ENCODE data around the gene FAM50B.
"Not testable (repeated sequence)": the region's sequence is repeated elsewhere in the genome, so short reads cannot be mapped to it uniquely, and the experiment has no call there.

Gene FAM50B

DNA sequence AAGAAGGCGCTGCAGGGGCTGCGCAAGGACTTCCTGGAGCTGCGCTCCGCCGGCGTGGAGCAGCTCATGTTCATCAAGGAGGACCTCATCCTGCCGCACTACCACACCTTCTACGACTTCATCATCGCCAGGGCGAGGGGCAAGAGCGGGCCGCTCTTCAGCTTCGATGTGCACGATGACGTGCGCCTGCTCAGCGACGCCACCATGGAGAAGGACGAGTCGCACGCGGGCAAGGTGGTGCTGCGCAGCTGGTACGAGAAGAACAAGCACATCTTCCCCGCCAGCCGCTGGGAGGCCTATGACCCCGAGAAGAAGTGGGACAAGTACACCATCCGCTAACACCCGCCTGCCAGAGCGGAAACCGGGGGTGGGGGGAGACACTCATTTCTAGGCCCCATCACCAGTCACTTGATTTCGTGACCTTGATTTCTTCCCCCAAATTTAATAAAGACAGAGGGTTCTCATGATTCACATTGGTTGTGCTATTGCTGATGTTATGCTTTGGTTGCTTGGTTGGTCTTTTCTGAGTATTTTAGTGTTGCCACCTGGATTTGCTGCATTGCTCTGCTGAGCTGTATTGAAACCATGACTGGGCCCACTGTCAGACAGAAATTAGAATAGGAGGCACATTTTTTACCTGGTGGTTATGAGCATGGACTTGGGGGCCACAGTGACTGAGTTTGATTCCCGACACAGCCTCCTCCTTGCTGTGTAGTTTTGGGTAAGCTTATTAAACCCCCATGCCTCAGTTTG lies 1.5 kb downstream of the FAM50B start:
- DNase-seq: peak; percentile 78

DNA sequence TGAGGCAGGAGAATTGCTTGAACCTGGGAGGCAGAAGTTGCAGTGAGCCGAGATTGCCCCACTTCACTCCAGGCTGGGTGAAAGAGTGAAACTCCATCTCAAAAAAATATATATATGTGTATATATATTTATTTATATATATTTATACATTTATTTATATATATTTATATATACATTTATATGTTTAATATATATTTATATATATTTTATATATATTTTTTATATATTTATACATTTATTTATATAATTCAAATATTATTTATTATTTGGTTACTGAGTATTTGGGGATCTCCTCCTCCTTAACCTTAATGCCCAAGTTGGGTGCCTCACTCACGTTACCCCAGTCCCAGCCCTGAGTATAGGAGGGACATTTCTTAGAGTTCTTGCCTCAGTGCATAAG lies 2.7 kb downstream of the FAM50B start:
- DNase-seq: no peak

DNA sequence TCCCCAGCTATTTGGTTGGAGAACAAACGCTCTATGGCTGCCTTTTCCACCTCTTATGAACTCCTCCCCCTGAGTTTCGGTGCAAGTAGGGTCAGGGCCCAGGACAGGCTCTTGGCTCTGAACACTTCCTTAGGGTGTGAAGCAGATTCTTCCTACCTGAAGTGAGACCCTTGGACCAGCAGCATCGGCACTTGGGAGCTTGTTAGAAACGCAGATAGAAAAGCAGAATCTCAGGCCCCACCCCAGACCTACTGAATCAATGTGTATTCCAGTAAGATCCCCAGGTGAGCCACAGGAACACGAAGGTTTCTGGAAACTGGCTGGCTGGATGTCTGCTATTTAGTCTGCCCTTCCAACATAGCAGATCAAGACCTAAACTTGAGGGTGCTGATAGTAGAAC lies 3.2 kb downstream of the FAM50B start:
- no peak for DNase-seq

DNA sequence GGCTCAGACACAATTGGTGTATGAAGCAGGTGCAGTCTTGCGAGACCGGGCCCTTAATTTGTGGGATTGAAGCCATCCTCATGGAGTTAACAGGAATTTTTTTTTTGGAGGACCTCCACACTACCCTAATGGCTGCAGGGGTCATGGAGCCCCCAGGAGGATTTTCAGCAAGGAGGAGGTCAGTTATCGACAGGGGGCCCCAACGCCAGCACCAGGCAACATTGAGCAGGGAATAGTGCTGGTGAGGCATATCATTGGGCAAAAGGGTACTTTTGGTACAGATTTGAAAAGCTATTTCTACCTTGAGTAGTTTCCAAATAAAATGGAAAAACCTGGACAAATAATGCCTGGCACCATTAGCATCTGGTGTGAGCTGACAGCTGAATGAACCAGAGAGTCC lies 6.7 kb downstream of the FAM50B start:
- DNase-seq: no peak

DNA sequence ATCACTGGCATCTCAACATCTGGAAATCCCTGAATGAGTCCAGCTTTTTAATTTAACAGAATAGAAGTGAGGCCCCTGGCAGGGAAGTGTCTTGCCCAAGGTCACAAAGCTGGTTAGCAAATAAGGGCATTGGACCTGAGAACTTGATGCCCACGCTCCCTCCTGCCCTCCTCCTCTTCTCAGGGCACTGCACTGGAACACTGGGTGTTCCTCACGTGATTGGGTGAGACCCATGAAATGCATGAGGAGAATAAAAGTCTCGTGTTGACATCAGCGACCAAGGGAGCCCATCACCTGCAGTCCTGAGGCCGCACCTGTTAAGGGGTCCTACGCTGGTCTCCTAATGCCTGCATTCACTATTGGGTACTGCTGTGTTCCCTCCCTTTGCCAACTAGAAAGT lies 7.4 kb downstream of the FAM50B start:
- no peak for DNase-seq

DNA sequence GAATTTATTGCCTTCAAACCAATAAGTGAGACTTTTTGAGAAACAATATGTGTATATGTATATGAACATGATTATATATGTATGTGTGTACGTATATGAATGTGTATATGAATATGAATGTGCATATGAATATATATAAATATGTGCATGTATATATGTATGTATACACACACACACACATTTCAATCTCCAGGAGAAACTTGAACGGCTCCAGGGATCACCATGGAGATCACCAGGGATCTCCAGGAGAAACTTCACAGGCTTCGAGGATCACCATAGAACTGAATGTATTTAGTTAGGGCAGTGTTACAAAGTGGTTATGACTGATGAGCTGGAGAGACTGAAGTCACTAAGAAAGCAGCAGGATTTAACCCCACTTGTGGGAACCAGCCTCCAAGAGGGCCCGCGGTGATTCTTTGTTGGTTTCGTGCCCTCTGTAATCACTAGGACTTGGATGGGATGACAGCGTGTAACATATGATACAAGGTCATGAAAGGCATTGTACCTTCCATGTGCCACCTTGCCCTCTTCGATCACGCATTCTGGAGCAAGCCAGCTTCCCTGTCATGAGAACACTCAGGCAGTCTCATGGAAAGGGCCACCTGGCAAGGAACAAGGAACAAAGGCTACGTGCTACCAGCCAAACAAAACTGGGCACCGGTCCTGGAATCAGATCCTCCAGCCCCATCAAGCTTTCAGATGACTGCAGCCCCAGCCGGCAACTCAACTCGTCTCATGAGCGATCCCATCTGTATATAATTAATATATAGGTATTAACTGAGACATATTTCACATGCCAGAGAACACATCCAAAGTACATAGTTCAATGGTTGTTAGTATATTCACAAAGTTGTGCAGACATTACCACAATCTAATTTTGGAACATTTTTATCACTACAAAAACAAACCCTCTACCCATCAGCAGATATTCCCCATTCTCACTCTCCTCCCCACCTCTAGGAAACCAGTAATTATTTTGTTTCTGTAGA lies 8.6 kb downstream of the FAM50B start:
- no peak for DNase-seq

DNA sequence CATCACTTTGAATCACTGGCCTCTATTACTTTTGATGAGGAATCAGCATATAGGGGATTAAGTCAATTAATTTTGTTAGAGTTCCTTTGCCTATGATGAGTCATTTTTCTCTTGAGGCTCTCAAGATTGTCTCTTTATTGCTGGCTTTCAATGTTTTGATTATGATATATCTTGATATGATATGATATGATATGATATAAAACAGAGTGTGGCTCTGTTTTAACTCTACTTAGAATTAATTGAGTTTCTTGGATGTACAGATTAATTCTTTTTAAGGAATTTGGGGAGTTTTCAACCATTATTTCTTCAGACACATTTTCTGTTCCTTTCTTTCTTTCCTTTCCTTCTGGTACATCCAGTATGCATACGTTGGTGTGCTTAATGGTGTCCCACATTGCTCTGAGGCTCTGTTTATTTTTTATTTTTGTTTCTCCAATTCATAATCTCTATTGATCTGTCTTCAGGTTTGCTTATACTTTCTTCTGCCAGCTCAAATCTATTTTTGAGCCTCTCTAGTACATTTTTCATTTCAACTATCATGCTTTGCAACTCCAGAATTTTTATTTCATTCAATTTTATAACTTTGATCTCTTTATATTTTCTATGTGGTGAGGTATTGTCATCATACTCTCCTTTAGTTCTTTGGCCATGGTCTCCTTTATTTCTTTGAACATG lies 10.8 kb downstream of the FAM50B start:
- DNase-seq: no peak

DNA sequence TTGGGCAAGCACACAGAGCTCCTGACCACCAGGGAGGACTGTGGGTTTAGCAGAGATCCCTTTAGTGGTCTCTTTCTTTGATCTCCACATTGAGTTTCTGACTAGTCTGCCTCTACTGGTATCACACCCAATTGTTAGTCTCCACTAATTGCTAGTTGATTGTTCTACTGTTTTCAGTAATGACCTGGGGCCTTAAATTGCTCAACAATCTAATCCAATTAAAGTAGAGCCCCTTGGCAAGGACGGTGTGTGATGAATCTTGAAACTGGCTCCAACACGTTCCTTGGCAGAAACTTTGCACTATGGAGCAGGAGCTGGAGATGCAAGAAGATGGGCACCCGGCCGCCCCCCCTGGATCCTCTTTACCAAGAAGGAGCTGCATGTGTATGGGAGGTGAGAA lies 12.3 kb downstream of the FAM50B start:
- no peak for DNase-seq

DNA sequence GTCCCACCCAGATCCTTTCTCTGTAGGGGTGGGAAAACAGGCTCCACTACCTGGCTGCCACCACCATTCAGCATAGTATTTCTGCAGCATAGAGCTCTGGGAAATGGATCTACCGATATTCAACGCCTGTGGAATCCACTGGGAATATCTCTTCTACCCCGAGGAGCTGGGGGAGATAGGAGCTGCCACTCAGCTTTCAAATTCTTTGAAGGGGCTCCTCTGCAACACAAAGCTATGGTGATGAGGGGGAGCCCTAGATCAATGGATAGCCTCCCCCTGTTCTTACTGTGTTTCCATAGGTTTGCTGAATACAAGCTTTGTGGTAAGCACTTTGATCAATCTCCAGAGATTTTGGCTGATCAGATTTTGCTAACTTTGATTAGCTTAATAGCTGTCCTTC lies 12.9 kb downstream of the FAM50B start:
- no peak for DNase-seq

DNA sequence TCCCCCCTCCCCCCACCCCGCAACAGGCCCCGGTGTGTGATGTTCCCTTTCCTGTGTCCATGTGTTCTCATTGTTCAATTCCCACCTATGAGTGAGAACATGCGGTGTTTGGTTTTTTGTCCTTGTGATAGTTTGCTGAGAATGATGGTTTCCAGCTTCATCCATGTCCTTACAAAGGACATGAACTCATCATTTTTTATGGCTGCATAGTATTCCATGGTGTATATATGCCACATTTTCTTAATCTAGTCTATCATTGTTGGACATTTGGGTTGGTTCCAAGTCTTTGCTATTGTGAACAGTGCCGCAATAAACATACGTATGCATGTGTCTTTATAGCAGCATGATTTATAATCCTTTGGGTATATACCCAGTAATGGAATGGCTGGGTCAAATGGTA lies 14.1 kb downstream of the FAM50B start:
- DNase-seq: not testable (repeated sequence)

DNA sequence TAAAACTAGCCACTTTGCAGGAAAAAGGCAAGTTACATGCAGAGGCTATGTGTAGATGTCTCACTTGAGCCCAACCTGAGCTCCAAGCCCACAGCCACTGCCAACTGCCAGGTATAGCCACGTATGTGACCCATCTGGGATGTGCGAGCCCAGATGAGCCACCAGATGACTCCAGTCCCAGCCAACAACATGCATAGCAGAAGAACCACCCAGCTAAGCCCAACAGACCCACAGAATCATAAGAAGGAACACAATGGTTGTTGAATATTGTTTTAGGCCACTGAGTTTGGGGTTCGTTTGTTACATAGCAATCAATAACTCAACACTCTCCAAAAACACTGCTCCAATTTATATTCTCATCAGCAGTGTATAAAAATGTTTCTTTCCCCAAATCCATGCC lies 16.3 kb downstream of the FAM50B start:
- no peak for DNase-seq

DNA sequence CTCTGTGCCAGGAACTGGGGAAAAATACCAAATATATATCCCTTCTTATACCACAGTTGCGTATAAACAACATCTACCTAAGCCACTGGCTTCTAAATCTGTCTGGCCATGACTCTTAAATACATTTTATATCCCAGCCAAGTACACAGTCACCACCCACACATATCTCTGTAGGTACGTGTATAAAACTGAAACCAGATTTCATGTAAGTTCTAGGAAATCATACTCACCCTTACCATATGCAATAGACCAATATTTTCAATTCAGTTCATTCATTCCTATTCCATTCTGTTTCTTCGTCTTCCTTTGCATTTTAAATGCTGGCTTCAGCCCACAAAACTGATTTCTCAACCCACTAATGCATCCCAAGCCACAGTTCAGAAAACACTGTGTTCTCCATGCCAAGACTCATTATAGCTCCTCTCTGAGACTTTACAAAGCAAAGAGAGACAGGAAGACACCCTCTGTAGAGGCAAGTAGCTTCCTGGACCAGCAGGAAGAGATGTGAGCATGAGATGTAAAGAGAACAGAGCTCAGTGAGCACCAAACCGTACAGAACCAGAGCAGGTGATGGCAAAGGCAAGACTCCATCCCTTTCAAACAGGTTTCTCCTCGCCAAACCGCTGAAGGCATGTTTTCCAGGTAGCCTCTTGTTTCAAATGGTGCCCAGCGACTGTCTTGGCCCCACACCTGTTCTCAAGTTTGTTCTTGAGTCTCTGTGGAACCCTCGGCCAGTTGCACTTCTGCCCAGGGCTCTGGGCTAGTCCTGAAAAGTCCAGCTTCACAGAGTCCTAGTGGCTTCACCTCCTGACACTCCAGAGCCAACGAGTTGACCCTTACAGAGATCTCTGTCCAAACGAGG lies 18.7 kb downstream of the FAM50B start:
- DNase-seq: no peak

DNA sequence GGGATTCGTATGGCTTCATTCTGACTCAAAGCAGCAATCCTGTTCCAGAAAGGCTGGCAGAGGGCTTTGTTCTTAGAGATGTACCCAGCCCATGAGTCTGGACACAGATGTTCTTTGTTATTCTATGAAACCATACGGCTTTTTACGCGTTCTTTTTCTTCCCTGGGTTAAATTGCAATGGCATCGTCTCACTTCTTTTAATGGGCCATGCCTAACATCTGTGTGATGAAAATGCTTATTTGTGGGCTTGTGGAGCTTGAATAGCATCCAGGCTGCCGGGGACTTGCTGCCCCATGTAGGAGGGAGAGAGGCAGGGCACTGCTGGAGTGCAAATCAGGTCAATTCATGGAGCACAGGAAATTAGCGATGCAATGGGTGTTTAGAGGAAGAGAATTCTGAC lies 19.4 kb downstream of the FAM50B start:
- DNase-seq: no peak

DNA sequence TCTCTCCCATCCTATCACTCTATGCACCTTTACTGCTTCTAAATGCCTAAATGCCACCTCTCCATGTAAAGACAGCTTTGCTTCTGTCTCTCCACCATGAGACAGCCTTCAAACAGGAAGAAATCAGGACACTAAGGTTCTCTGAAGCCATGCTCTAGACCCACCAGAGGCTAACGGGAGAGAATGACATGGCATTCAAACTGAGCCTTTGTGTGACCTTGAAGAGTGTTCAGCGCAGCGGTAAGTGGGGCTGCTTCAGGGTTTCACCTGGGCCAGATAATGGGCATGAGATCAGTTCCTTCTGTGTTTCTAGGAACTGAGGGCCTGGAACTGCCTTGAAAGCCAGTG lies 20.1 kb downstream of the FAM50B start:
- DNase-seq: no peak

DNA sequence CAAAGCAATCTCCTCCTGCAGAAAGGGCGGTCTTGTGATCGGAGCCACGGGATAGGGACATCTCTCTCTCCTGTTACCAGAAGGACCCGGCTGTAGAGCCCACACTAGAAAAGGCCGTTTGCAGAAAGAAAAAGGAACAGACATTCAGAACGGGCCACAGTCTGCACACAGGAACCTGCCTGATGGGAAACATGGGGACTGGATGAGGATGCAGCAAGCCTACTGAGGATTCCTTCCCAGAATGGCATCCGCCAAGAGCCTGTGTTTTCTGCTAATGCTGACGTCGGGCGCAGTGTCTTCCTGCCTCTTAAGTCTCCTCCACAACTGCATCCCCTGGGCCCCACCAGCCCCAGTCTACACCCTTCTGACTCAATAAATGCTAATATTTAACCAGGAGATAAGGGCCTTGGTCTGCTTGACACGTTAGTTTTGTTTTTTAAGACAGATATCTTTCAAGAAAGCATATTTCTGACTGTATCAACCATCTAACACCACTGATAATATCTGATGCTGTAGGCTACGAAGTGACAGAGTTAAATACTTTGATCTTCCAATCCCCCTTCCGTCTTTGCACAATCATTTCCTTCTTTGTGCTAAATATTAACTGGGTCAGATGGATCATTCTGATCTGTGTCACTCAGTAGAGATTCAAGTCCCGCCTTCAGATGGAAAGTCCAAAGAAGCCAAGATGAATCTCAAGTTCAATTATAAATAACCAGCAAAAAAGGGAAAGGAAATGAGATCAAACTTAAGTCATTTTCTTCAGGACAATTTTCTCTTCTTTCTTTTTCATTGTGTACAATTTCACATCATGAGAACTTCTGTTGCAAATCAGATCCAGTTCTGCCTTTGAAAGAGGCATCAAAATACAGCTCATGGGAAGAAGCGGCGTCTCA lies 20.7 kb downstream of the FAM50B start:
- no peak for DNase-seq

DNA sequence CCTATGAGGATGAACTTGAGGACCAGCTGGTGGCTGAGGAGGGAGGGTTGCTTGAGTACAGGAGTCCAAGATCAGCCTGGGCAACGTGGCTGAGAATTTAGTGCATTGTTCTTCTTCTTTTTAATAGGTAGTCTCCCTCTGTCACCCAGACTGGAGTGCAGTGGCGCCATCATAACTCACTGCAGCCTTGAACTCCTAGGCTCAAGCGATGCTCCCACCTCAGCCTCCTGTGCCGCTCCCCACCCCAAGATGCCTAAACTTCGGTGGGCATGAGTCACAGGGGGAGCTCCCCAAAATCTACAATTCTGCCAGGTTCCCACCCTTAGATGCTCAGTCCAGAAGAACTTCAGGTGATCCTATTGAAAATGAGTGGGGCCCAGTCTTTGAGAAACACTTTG lies 21.4 kb downstream of the FAM50B start:
- DNase-seq: peak; percentile 41

DNA sequence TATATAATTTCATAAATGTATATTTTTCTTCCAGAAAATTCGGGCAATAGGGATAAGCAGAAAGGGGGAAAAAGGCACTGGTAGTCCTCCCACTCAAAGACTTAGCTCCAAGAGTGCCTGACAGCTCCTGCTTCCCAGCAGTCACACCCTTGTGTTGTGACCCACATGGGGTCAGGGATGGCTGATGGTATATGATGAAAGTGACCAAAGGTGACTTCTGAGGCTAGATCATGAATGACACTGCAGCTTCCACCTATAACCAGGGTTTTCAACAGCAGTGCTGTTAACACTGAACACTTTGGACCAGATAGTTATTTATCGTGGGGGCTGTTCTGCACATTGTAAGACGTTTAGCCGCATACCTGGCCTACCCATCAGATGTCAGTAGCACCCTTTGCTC lies 22.3 kb downstream of the FAM50B start:
- peak; percentile 13 for DNase-seq

DNA sequence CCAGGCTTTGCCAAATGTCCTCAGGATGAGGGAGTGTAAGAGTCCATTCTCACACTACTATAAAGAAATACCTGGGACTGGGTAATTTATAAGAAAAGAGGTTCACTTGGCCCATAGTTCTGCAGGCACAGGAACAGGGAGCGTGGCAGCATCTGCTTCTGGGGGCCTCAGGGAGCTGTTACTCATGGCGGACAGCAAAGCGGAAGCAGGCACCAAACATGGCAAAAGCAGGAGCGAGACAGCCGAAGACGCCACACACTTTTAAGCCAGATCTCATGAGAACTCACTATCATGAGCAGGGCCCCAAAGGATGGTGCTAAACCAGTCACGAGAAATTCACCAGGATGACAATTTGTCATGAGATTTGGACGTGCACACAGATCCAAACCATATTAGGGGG lies 22.8 kb downstream of the FAM50B start:
- peak; percentile 26 for DNase-seq

DNA sequence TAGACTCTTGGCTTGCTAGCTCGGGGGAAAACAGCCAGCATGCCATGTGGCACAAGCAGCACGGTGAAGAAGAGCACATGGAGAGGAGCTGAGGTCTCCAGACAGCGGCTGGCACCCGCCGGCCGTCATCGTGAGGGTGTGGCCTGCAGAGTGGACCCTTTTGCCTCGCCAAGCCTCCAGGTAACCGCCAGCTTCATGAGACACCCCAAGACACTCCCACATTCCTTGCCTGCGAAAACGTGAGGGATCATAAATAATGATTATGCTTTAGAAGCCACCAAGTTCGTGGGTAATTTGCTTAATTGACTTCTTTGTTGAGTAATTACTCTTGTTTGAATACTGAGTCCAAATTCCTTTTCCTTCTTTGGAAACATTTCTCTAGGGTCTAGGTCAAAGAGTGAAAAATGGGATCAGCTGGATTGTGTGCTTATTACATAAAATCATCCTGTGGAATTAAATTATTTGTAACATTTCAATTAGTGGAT lies 23.2 kb downstream of the FAM50B start:
- peak; percentile 22 for DNase-seq

DNA sequence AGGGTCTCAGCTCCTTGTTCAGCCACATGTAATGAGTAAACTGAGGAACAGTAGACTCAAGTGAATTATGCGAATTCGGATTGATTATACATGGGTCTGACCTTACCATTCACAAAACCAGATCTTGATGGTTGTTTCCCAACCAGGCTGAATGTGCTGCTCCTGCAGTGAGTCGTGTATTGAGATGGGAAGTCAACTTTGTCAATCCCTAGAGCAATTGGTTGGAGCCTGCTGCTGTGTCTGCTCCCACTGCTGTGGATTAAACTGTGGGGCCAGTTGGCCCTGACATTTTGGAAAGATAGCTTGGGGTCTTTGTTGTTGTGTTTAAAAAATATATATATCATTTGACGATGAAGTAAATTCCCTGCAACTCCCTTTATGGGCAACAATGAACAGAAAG lies 23.9 kb downstream of the FAM50B start:
- peak; percentile 8 for DNase-seq

DNA sequence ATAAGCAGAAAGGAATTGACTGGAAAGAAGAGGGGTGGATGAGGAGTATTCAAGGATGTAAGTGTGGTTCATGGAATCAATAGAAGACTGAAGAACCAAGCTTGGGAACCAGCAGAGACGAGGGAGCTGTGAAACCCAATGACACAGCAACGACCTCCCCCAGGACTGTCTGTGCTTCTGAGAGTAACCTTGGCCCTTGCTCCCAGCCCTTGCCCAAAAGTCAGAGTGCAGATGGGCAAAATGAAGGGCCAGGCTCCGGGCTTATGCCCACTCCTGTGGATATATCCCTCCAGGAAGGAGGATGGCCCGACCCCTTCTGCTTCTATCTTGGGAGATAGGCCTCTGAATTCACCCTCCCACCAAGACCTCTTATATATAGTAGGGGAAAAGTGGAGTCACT lies 24.9 kb downstream of the FAM50B start:
- DNase-seq: peak; percentile 40
